IPS DF 4.7 (cell line): Measurements from ENCODE around the gene PNMA6A.
"Not testable (repeated sequence)": the region's sequence is repeated elsewhere in the genome, so short reads cannot be mapped to it uniquely, and the experiment has no call there.

Experiments
- DNase-seq: peaks from one replicate; pipeline ENCODE4 v3.0.0-alpha.2; 2013; ENCODE audit warnings: low spot score; ENCODE audit errors: extremely low read depth

The PNMA6A gene

DNA sequence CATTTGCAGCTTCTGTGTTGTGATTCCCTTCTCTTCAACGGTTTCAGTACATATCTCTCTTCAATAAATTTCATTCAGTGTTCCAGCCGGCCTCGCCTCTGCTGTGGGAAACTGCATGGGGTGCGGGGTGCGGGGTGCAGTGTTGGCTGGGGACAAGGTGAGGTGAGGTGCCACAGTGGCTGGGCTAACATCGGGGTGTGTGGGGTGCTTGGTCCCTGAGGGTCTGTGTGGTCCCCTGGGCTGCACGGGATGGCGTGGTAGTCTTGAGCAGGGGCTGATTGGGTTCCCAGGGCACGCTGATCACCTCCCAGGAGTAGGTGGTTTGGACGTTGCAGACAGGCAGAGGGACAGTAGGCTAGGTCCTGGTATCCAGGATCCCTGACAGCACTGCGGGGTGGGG is 2.7 kb downstream of the PNMA6A start:
- DNase-seq = no peak

GRCh38 chrX:153075366-153075765 is 3.1 kb downstream of the PNMA6A start:
- DNase-seq = no peak

- DNase-seq = not testable (repeated sequence)
Observed at GRCh38 chrX:153077437-153078135, 5.3 kb downstream of the PNMA6A start.

DNA sequence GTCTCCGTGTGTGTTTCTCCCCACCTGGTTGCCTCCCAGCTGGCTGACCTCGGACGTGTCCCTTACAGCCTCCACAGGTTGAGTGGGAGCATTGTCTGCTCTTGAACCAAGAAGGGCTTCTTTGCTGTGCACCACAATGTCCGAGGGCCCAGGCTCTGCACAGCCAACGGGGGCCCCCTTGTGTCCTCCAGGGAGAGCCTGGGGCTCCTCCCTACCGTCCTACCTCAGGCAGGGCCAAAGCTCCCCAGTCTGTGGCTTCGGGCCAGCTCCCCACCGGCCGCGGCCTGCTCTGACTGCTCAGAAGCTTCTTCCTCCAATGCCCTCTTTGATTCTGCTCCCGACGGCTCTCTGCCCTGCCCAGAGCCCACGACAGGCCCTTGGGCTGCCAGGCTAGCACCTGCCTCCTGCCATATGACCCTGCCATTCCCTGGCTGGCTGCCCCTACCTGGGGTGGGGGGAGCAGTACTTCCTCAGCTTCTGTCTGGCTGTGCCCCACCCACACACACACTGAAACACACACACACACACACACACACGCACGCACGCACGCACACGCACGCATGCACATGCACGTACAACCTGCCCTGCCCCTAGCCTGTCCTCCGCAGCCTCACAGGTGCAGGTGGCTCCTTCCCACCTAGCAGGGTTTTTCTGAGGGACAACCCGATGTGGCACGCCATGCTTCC is 11.1 kb downstream of the PNMA6A start:
- not testable (repeated sequence) for DNase-seq

GRCh38 chrX:153102418-153102817 is 30.2 kb downstream of the PNMA6A start:
- DNase-seq = no peak

DNA sequence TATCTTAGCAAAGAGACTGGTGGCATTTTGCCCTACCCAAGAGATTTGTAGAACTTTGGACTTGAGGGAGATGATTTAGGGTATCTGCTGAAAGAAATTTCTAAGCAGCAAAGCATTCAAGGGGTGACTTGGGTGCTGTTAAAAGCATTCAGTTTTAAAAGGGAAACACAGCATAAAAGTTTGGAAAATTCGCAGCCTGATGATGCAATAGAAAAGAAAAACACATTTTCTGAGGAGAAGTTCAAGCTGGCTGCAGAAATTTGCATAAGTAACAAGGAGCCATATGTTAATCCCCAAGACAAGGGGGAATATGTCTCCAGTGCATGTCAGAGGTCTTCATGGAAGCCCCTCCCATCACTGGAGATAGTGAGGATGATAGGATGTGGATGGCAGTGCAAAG is 32.7 kb downstream of the PNMA6A start:
- not testable (repeated sequence) for DNase-seq

GRCh38 chrX:153106092-153106801 is 34.0 kb downstream of the PNMA6A start:
- DNase-seq = not testable (repeated sequence)

DNA sequence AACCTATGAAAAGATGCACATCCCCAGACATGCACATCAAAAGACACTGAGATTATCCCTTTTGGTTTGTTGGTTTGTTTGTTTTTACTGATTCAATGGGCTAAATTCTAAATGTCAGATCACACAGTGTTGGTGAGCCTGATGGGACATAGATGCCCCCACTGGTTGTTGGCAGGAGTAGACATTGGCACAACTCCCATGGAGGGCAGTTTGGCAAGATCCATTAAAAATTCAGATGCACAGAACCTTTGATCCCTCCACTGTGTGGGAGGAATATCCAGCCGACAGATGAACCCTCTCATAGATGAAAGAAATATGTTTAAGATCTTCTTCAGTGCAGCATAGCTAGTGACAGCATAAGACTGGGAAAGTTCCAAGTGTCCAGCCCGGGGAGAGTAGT is 38.5 kb downstream of the PNMA6A start:
- not testable (repeated sequence) for DNase-seq

- not testable (repeated sequence) for DNase-seq
Observed at GRCh38 chrX:153113851-153114250, 41.6 kb downstream of the PNMA6A start.

GRCh38 chrX:153117754-153118153 is 45.5 kb downstream of the PNMA6A start:
- not testable (repeated sequence) for DNase-seq

- DNase-seq = not testable (repeated sequence)
Observed at GRCh38 chrX:153120230-153120629, 48.0 kb downstream of the PNMA6A start.

DNA sequence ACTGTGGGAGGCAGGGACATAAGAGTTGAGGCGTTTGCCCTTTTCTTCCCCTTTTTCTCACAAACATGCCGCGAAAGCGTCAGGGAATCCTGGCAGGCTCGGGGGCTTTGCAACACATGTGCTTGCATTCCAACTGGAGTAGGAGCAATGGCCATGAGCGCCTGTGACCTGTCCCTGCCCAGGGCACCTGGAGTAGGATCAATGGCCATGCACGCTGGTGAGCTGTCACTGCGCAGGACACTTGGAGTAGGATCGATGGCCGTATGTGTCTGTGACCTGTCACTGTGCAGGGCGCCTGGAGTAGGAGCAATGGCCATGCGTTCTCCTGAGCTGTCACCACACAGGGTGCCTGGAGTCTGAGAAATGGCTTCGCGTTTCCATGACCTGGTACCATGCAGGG is 51.2 kb downstream of the PNMA6A start:
- not testable (repeated sequence) for DNase-seq
